Peyer's patch (tissue), 4 donors: ENCODE results near the gene CA7.

Experiments used
- POLR2A ChIP-seq, 2 donors: fragments of 450-650 bp; IDR thresholded peaks; one replicate each; pipeline ENCODE4 v1.5.1; 2017; ENCODE audit warnings: antibody characterized with exemption in 2 of 2, mild to moderate bottlenecking in 2 of 2, moderate library complexity in 2 of 2
- TF ChIP-seq, protein P1 (sequence below), 6 experiments: fragments of 450-650 bp in 4 of 6; fragments of 200-600 bp in 2 of 6; sonication (generic) in 1 of 6; IDR thresholded peaks; one replicate each; pipeline ENCODE4 v1.5.1; 2017 to 2019; ENCODE audit warnings: antibody characterized with exemption in 6 of 6, mild to moderate bottlenecking in 3 of 6, moderate library complexity in 1 of 6

DNA sequence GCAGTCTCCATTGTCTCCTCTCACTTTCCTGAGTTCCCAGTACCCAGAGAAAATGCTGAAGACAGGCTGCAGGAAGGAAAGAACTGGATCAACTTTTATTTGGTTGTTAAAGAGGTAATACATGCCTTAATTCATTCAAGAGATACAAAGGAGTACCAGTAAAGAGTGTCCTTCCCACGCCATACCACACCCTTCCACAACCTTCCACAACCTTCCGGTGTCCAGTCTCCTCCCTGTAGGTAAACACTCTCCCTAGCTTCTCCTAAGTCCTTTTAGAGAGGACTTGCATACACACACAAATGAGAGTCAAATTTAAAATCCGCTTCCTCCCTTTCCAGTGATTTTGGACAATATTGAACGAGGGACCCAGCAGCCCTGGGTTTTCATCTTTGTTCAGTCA is 2.8 kb upstream of the CA7 start:
- no peak for TF ChIP-seq POLR2A (IDR thresholded peaks at IDR 0.05)
- TF ChIP-seq, protein P1, sequence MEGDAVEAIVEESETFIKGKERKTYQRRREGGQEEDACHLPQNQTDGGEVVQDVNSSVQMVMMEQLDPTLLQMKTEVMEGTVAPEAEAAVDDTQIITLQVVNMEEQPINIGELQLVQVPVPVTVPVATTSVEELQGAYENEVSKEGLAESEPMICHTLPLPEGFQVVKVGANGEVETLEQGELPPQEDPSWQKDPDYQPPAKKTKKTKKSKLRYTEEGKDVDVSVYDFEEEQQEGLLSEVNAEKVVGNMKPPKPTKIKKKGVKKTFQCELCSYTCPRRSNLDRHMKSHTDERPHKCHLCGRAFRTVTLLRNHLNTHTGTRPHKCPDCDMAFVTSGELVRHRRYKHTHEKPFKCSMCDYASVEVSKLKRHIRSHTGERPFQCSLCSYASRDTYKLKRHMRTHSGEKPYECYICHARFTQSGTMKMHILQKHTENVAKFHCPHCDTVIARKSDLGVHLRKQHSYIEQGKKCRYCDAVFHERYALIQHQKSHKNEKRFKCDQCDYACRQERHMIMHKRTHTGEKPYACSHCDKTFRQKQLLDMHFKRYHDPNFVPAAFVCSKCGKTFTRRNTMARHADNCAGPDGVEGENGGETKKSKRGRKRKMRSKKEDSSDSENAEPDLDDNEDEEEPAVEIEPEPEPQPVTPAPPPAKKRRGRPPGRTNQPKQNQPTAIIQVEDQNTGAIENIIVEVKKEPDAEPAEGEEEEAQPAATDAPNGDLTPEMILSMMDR (IDR thresholded peaks at IDR 0.05), result no peak
